HCT116 (cell line): ENCODE data around the gene PLCB1.

Experiments
- CEBPB ChIP-seq: IDR thresholded peaks from 2 replicates; pipeline ENCODE4 v1.6.1; 2012; ENCODE audit warnings: low read depth
- SIN3A ChIP-seq: IDR thresholded peaks from 2 replicates; pipeline ENCODE4 v1.6.1; 2012; ENCODE audit warnings: low read depth
- YY1 ChIP-seq: IDR thresholded peaks from 2 replicates; pipeline ENCODE4 v1.6.1; 2011; ENCODE audit warnings: low read length, low read depth, moderate library complexity, mild to moderate bottlenecking; ENCODE audit not compliant: insufficient replicate concordance; ENCODE audit errors: extremely low read depth
- TF ChIP-seq, protein P1 (sequence below), 3 experiments: fragments of 200-600 bp in 1 of 3; sonication (generic) in 1 of 3; IDR thresholded peaks in 2 of 3; conservative IDR thresholded peaks in 1 of 3; 2 replicates each; pipeline ENCODE4 v1.5.1; 2012 to 2017; ENCODE audit warnings: low read depth in 2 of 3, low read length in 2 of 3, antibody characterized with exemption in 1 of 3, borderline replicate concordance in 1 of 3, control low read depth in 1 of 3, mild to moderate bottlenecking in 1 of 3, mixed read lengths in 1 of 3, mixed run types in 1 of 3, moderate library complexity in 1 of 3; ENCODE audit not compliant: insufficient read depth in 1 of 3

DNA sequence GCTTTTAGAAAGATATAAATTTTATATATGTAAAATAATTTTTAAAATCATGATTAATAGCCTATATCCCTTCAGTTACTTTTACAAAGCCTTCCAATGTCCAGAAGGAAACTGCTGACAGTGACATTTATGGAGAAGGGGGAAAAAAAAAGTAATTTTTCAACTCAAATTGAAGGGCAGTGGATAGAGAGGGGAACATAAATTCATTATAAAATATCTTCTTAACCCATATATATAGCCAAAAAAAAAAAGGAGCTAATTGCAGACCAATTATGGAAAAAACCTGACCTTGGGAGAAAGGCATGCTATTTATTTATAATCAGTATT is 392.9 kb downstream of the PLCB1 start:
- TF ChIP-seq CEBPB, result no peak
- TF ChIP-seq SIN3A, result no peak
- TF ChIP-seq YY1, result no peak
- TF ChIP-seq, protein P1, sequence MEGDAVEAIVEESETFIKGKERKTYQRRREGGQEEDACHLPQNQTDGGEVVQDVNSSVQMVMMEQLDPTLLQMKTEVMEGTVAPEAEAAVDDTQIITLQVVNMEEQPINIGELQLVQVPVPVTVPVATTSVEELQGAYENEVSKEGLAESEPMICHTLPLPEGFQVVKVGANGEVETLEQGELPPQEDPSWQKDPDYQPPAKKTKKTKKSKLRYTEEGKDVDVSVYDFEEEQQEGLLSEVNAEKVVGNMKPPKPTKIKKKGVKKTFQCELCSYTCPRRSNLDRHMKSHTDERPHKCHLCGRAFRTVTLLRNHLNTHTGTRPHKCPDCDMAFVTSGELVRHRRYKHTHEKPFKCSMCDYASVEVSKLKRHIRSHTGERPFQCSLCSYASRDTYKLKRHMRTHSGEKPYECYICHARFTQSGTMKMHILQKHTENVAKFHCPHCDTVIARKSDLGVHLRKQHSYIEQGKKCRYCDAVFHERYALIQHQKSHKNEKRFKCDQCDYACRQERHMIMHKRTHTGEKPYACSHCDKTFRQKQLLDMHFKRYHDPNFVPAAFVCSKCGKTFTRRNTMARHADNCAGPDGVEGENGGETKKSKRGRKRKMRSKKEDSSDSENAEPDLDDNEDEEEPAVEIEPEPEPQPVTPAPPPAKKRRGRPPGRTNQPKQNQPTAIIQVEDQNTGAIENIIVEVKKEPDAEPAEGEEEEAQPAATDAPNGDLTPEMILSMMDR (IDR thresholded peaks at IDR 0.05 in 2 of 3, conservative IDR thresholded peaks at IDR 0.05 in 1 of 3; ENCODE audit: borderline replicate concordance in 1 of 3, insufficient read depth in 1 of 3, low read depth in 2 of 3, low read length in 2 of 3), result no peak
